SK-N-SH treated with all-trans-retinoic acid at 6 μM for 48 hours (cell line): ENCODE measurements around the gene PEAR1.

ENCODE experiments used
- ATAC-seq: fragments of 200-7000 bp; cut with Tn5 transposase; 3 replicates; pipeline ENCODE4 v1.9.1; 2020; ENCODE audit warnings: mild to moderate bottlenecking, moderate library complexity
- ARNTL ChIP-seq: fragments of 450-650 bp; formaldehyde crosslinking; IDR thresholded peaks from 2 replicates; pipeline ENCODE4 v1.5.0; 2020; ENCODE audit warnings: low read depth, mild to moderate bottlenecking, moderate library complexity, borderline replicate concordance
- BACH2 ChIP-seq: fragments of 250-450 bp; sonication (Bioruptor Pico); IDR thresholded peaks from 2 replicates; pipeline ENCODE4 v1.9.0; 2021; ENCODE audit warnings: mild to moderate bottlenecking, borderline replicate concordance
- CSDC2 ChIP-seq: fragments of 250-450 bp; sonication (Bioruptor Pico); IDR thresholded peaks from 2 replicates; pipeline ENCODE4 v1.5.0; 2020; ENCODE audit warnings: mild to moderate bottlenecking, moderate library complexity
- ESRRG ChIP-seq: fragments of 250-450 bp; sonication (Bioruptor Pico); IDR thresholded peaks from 2 replicates; pipeline ENCODE4 v1.6.1; 2021; ENCODE audit warnings: mild to moderate bottlenecking
- GLIS3 ChIP-seq: fragments of 250-450 bp; sonication (Bioruptor Pico); IDR thresholded peaks from 2 replicates; pipeline ENCODE4 v1.5.0; 2020; ENCODE audit warnings: mild to moderate bottlenecking, moderate library complexity
- ISL1 ChIP-seq: fragments of 250-450 bp; sonication (Bioruptor Pico); IDR thresholded peaks from 2 replicates; pipeline ENCODE4 v2.1.2; 2022; ENCODE audit warnings: mild to moderate bottlenecking, moderate library complexity
- OSR1 ChIP-seq: fragments of 250-450 bp; sonication (Bioruptor Pico); IDR thresholded peaks from 2 replicates; pipeline ENCODE4 v1.8.0; 2022; ENCODE audit warnings: moderate library complexity, mild to moderate bottlenecking, inconsistent platforms
- PPARA ChIP-seq: fragments of 250-450 bp; sonication (Bioruptor Pico); IDR thresholded peaks from 2 replicates; pipeline ENCODE4 v1.5.0; 2020; ENCODE audit warnings: mild to moderate bottlenecking, borderline replicate concordance
- RARB ChIP-seq: fragments of 250-450 bp; sonication (Bioruptor Pico); IDR thresholded peaks from 2 replicates; pipeline ENCODE4 v1.8.0; 2021; ENCODE audit warnings: mild to moderate bottlenecking, moderate library complexity
- SNAI2 ChIP-seq: fragments of 250-450 bp; sonication (Bioruptor Pico); IDR thresholded peaks from 2 replicates; pipeline ENCODE4 v1.5.0; 2020; ENCODE audit warnings: mild to moderate bottlenecking, moderate library complexity
- TCF4 ChIP-seq: fragments of 250-450 bp; sonication (Bioruptor Pico); IDR thresholded peaks from 2 replicates; pipeline ENCODE4 v1.8.0; 2021; ENCODE audit warnings: mild to moderate bottlenecking, moderate library complexity, borderline replicate concordance
- TOX ChIP-seq: fragments of 250-450 bp; sonication (Bioruptor Pico); IDR thresholded peaks from 2 replicates; pipeline ENCODE4 v1.8.0; 2021; ENCODE audit warnings: mild to moderate bottlenecking, moderate library complexity, borderline replicate concordance
- ZC3H10 ChIP-seq: fragments of 250-450 bp; sonication (Bioruptor Pico); IDR thresholded peaks from 2 replicates; pipeline ENCODE4 v1.5.1; 2021; ENCODE audit warnings: mild to moderate bottlenecking, moderate library complexity
- ZFP3 ChIP-seq: fragments of 250-450 bp; sonication (Bioruptor Pico); IDR thresholded peaks from 2 replicates; pipeline ENCODE4 v1.5.0; 2020; ENCODE audit warnings: mild to moderate bottlenecking, moderate library complexity
- ZFP30 ChIP-seq: fragments of 450-650 bp; formaldehyde crosslinking; IDR thresholded peaks from 2 replicates; pipeline ENCODE4 v1.5.0; 2022; ENCODE audit warnings: mild to moderate bottlenecking, moderate library complexity
- ZNF565 ChIP-seq: fragments of 450-650 bp; formaldehyde crosslinking; conservative IDR thresholded peaks from 2 replicates; pipeline ENCODE4 v1.5.0; 2020; ENCODE audit warnings: low read depth, mild to moderate bottlenecking, moderate library complexity
- ZNF70 ChIP-seq: fragments of 450-650 bp; formaldehyde crosslinking; IDR thresholded peaks from 2 replicates; pipeline ENCODE4 v1.5.0; 2020; ENCODE audit warnings: mild to moderate bottlenecking, moderate library complexity
- ZNF8 ChIP-seq: fragments of 450-650 bp; formaldehyde crosslinking; IDR thresholded peaks from 2 replicates; pipeline ENCODE4 v1.5.0; 2020; ENCODE audit warnings: mild to moderate bottlenecking, moderate library complexity
- TF ChIP-seq, protein P1 (sequence below): fragments of 250-450 bp; sonication (Bioruptor Pico); IDR thresholded peaks from 2 replicates; pipeline ENCODE4 v1.5.1; 2020; ENCODE audit warnings: low read depth, mild to moderate bottlenecking, moderate library complexity
- TF ChIP-seq, protein P2 (sequence below): fragments of 250-450 bp; sonication (Bioruptor Pico); IDR thresholded peaks from 2 replicates; pipeline ENCODE4 v1.8.0; 2021; ENCODE audit warnings: low read depth, mild to moderate bottlenecking, moderate library complexity, borderline replicate concordance
- TF ChIP-seq, protein P3 (sequence below): fragments of 250-450 bp; sonication (Bioruptor Pico); IDR thresholded peaks from 2 replicates; pipeline ENCODE4 v1.5.0; 2020; ENCODE audit warnings: mild to moderate bottlenecking, moderate library complexity
- TF ChIP-seq, protein P4 (sequence below): fragments of 250-450 bp; sonication (Bioruptor Pico); IDR thresholded peaks from 2 replicates; pipeline ENCODE4 v1.8.0; 2020; ENCODE audit warnings: mild to moderate bottlenecking, moderate library complexity, borderline replicate concordance

Gene PEAR1

DNA sequence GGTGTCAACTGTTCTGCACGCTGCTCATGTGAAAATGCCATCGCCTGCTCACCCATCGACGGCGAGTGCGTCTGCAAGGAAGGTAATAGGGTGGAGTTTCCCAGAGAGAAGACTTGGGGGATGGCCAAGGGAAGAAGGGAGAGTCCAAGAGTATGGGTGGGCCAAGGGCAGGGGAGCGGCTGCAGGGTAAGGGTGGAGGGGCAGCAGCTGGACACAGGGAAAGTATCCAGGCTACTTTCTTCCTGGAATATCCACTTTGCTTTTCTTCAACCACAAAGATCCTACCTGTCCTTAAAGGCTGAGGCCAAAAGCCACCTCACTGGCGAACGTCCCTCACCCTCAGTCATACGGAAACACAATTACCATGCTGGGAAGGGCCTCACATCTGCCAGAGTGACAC lies 15.4 kb downstream of the PEAR1 start:
- TF ChIP-seq GLIS3 (CRISPR knock-in tag) (no peak), ZNF565 (CRISPR knock-in tag) (no peak), BACH2 (CRISPR knock-in tag) (no peak), PPARA (CRISPR knock-in tag) (no peak), ARNTL (CRISPR knock-in tag) (no peak), ZC3H10 (CRISPR knock-in tag) (no peak), RARB (no peak), ZFP3 (CRISPR knock-in tag) (no peak)
- TF ChIP-seq, protein P1, sequence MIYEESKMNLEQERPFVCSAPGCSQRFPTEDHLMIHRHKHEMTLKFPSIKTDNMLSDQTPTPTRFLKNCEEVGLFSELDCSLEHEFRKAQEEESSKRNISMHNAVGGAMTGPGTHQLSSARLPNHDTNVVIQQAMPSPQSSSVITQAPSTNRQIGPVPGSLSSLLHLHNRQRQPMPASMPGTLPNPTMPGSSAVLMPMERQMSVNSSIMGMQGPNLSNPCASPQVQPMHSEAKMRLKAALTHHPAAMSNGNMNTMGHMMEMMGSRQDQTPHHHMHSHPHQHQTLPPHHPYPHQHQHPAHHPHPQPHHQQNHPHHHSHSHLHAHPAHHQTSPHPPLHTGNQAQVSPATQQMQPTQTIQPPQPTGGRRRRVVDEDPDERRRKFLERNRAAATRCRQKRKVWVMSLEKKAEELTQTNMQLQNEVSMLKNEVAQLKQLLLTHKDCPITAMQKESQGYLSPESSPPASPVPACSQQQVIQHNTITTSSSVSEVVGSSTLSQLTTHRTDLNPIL (CRISPR knock-in tag), result no peak
- TF ChIP-seq, protein P2, sequence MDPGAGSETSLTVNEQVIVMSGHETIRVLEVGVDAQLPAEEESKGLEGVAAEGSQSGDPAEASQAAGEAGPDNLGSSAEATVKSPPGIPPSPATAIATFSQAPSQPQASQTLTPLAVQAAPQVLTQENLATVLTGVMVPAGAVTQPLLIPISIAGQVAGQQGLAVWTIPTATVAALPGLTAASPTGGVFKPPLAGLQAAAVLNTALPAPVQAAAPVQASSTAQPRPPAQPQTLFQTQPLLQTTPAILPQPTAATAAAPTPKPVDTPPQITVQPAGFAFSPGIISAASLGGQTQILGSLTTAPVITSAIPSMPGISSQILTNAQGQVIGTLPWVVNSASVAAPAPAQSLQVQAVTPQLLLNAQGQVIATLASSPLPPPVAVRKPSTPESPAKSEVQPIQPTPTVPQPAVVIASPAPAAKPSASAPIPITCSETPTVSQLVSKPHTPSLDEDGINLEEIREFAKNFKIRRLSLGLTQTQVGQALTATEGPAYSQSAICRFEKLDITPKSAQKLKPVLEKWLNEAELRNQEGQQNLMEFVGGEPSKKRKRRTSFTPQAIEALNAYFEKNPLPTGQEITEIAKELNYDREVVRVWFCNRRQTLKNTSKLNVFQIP (CRISPR knock-in tag), result no peak
- ATAC-seq, result no peak

DNA sequence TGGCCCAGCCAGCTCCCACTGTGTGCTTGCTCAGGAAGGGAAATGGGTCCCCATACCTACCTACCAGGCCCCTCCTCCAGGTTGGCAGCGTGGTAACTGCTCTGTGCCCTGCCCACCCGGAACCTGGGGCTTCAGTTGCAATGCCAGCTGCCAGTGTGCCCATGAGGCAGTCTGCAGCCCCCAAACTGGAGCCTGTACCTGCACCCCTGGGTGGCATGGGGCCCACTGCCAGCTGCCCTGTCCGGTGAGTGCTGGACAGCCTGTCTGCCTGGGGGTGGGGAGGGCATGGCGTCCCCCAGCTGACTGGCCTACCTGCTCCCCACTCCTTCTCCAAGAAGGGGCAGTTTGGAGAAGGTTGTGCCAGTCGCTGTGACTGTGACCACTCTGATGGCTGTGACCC lies 16.2 kb downstream of the PEAR1 start:
- ATAC-seq, result no peak
- TF ChIP-seq TOX (CRISPR knock-in tag), result no peak
- no peak for TF ChIP-seq ESRRG (CRISPR knock-in tag)
- TF ChIP-seq ZFP3 (CRISPR knock-in tag), result no peak

DNA sequence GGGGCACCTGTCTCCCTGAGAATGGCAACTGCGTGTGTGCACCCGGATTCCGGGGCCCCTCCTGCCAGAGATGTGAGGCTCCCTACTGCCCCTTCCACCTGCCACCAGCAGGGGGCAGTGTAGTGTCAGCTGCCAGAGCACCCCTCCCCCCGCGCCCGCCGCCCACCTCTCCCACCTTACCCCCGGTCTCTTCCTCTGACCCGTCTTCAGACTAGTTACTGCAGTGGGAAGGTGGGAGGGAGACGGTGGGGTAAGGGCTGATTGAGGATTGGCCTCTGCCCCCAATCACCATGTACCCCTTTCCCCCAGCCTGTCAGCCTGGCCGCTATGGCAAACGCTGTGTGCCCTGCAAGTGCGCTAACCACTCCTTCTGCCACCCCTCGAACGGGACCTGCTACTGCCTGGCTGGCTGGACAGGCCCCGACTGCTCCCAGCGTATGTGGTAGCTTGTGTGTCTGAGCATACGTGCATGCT lies 16.8 kb downstream of the PEAR1 start:
- peak; percentile 46 for ATAC-seq
- no peak for TF ChIP-seq BACH2 (CRISPR knock-in tag)
- TF ChIP-seq PPARA (CRISPR knock-in tag), result no peak
- TF ChIP-seq TCF4 (CRISPR knock-in tag), result no peak
- TF ChIP-seq OSR1 (CRISPR knock-in tag), result no peak
- no peak for TF ChIP-seq ZNF565 (CRISPR knock-in tag)
- no peak for TF ChIP-seq ZFP30
- no peak for TF ChIP-seq RARB
- TF ChIP-seq CSDC2 (CRISPR knock-in tag), result no peak
- TF ChIP-seq SNAI2, result no peak
- no peak for TF ChIP-seq ESRRG (CRISPR knock-in tag)
- TF ChIP-seq ZNF8 (CRISPR knock-in tag), result no peak
- TF ChIP-seq ISL1 (CRISPR knock-in tag), result no peak
- no peak for TF ChIP-seq ZFP3 (CRISPR knock-in tag)
- TF ChIP-seq, protein P3, sequence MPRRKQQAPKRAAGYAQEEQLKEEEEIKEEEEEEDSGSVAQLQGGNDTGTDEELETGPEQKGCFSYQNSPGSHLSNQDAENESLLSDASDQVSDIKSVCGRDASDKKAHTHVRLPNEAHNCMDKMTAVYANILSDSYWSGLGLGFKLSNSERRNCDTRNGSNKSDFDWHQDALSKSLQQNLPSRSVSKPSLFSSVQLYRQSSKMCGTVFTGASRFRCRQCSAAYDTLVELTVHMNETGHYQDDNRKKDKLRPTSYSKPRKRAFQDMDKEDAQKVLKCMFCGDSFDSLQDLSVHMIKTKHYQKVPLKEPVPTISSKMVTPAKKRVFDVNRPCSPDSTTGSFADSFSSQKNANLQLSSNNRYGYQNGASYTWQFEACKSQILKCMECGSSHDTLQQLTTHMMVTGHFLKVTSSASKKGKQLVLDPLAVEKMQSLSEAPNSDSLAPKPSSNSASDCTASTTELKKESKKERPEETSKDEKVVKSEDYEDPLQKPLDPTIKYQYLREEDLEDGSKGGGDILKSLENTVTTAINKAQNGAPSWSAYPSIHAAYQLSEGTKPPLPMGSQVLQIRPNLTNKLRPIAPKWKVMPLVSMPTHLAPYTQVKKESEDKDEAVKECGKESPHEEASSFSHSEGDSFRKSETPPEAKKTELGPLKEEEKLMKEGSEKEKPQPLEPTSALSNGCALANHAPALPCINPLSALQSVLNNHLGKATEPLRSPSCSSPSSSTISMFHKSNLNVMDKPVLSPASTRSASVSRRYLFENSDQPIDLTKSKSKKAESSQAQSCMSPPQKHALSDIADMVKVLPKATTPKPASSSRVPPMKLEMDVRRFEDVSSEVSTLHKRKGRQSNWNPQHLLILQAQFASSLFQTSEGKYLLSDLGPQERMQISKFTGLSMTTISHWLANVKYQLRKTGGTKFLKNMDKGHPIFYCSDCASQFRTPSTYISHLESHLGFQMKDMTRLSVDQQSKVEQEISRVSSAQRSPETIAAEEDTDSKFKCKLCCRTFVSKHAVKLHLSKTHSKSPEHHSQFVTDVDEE (CRISPR knock-in tag), result no peak

DNA sequence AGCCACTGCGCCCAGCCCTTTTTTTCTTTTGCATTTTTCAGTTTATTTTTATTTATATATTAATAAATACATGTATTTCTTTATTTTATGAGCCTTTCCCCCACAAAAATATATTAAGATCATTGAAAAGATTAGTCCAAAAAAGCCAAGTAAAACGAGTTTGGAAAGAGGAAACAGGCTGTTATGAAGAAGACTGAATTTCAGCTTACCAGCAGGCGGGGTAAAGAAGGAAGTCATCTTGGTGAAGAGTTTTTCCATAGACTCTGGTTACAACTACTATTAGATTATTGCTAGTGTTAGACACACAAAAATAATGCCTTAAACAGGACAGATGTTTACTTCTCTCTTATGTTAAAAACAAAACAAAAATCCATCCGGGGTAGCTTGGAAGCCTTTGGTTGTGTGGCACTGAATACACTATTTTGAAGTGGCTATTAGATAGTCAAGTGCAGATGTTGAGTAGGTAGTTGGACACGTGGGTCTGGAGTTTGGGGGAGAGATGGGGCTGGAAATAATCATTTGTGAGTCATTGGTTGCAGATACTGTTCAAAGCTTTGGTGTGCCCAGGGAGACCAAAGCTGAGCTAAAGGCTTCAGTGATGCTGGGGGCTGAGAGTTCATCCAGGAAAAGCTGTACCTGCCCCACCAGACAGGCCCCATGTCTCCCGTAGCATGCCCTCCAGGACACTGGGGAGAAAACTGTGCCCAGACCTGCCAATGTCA lies 18.2 kb downstream of the PEAR1 start:
- TF ChIP-seq ZNF565 (CRISPR knock-in tag) (no peak), ZNF8 (CRISPR knock-in tag) (no peak), RARB (no peak), ESRRG (CRISPR knock-in tag) (no peak), TOX (CRISPR knock-in tag) (no peak), CSDC2 (CRISPR knock-in tag) (no peak), OSR1 (CRISPR knock-in tag) (no peak), TCF4 (CRISPR knock-in tag) (no peak), ZFP30 (no peak), ZNF70 (no peak), ARNTL (CRISPR knock-in tag) (no peak)
- TF ChIP-seq, protein P4, sequence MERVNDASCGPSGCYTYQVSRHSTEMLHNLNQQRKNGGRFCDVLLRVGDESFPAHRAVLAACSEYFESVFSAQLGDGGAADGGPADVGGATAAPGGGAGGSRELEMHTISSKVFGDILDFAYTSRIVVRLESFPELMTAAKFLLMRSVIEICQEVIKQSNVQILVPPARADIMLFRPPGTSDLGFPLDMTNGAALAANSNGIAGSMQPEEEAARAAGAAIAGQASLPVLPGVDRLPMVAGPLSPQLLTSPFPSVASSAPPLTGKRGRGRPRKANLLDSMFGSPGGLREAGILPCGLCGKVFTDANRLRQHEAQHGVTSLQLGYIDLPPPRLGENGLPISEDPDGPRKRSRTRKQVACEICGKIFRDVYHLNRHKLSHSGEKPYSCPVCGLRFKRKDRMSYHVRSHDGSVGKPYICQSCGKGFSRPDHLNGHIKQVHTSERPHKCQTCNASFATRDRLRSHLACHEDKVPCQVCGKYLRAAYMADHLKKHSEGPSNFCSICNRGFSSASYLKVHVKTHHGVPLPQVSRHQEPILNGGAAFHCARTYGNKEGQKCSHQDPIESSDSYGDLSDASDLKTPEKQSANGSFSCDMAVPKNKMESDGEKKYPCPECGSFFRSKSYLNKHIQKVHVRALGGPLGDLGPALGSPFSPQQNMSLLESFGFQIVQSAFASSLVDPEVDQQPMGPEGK (CRISPR knock-in tag), result no peak
- TF ChIP-seq, all 23 proteins: peak for 0
- ATAC-seq, result no peak
